ENCODE data around the gene NT5DC1.
A peak's percentile ranks its signal among the peaks of the same experiment; 100 is the strongest.
"Not testable (repeated sequence)": the region's sequence is repeated elsewhere in the genome, so short reads cannot be mapped to it uniquely, and the experiment has no call there.

The NT5DC1 gene

DNA sequence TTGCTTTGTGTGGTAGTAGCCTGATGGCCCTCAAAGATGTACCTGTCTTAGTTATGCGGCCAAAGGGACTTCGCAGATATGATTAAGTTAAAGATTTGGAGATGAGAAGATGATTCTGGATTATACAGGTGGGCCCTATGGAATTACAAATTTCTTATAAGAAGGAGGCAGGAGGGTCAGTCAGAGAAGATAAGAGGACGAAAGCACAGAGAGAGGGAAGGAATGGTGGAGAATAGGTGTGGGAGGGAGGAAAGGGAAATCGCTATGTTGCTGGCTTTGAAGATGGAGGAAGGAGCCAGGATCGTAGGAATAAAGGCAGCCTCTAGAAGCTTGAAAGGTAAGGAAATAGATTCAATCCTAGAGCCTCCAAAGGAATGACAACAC, 180.3 kb downstream of the NT5DC1 start:
- H3K4me3 ChIP-seq (replicated peaks; ENCODE audit: insufficient read depth, low read length), result no peak overlapping the region
- H3K27ac ChIP-seq (replicated peaks), result peak overlapping the region; percentile 90
- TF ChIP-seq CTCF (IDR thresholded peaks at IDR 0.05; ENCODE audit: insufficient read depth, low read length) (no peak), SPI1 (IDR thresholded peaks at IDR 0.05; ENCODE audit: borderline replicate concordance, low read depth) (no peak), POLR2AphosphoS5 (IDR thresholded peaks at IDR 0.05; ENCODE audit: low read depth) (no peak), GABPA (IDR thresholded peaks at IDR 0.05; ENCODE audit: low read depth) (no peak)
- TF ChIP-seq, protein P1, sequence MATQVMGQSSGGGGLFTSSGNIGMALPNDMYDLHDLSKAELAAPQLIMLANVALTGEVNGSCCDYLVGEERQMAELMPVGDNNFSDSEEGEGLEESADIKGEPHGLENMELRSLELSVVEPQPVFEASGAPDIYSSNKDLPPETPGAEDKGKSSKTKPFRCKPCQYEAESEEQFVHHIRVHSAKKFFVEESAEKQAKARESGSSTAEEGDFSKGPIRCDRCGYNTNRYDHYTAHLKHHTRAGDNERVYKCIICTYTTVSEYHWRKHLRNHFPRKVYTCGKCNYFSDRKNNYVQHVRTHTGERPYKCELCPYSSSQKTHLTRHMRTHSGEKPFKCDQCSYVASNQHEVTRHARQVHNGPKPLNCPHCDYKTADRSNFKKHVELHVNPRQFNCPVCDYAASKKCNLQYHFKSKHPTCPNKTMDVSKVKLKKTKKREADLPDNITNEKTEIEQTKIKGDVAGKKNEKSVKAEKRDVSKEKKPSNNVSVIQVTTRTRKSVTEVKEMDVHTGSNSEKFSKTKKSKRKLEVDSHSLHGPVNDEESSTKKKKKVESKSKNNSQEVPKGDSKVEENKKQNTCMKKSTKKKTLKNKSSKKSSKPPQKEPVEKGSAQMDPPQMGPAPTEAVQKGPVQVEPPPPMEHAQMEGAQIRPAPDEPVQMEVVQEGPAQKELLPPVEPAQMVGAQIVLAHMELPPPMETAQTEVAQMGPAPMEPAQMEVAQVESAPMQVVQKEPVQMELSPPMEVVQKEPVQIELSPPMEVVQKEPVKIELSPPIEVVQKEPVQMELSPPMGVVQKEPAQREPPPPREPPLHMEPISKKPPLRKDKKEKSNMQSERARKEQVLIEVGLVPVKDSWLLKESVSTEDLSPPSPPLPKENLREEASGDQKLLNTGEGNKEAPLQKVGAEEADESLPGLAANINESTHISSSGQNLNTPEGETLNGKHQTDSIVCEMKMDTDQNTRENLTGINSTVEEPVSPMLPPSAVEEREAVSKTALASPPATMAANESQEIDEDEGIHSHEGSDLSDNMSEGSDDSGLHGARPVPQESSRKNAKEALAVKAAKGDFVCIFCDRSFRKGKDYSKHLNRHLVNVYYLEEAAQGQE (IDR thresholded peaks at IDR 0.05; ENCODE audit: insufficient replicate concordance, low read depth), result no peak

GRCh38 chr6:116282698-116283097, 182.0 kb downstream of the NT5DC1 start:
- no peaks in the 10 kb centered on the region for H3K27me3 ChIP-seq (ENCODE audit: insufficient read depth, poor library complexity, severe bottlenecking)
- no peak overlapping the region for H3K27ac ChIP-seq (replicated peaks)
- no peak for DNase-seq (ENCODE audit: low read depth in 1 of 2, low spot score in 1 of 2)
- H3K4me3 ChIP-seq (replicated peaks; ENCODE audit: insufficient read depth, low read length), result no peak overlapping the region
- no peak for TF ChIP-seq CTCF (IDR thresholded peaks at IDR 0.05; ENCODE audit: insufficient read depth, low read length)
- no peak for TF ChIP-seq SPI1 (IDR thresholded peaks at IDR 0.05; ENCODE audit: borderline replicate concordance, low read depth)
- TF ChIP-seq POLR2AphosphoS5 (IDR thresholded peaks at IDR 0.05; ENCODE audit: low read depth), result no peak
- TF ChIP-seq, protein P1 (IDR thresholded peaks at IDR 0.05; ENCODE audit: insufficient replicate concordance, low read depth), result no peak
- TF ChIP-seq GABPA (IDR thresholded peaks at IDR 0.05; ENCODE audit: low read depth), result no peak

More for the DNA sequence above, 180.3 kb downstream of the NT5DC1 start:
- no peak for DNase-seq (ENCODE audit: low read depth in 1 of 2, low spot score in 1 of 2)
- no peaks in the 10 kb centered on the region for H3K27me3 ChIP-seq (ENCODE audit: insufficient read depth, poor library complexity, severe bottlenecking)

- Histone ChIP-seq H3K27me3 (ENCODE audit: insufficient read depth, poor library complexity, severe bottlenecking) (no peaks in the 10 kb centered on the region), H3K4me3 (replicated peaks; ENCODE audit: insufficient read depth, low read length) (no peak overlapping the region), H3K27ac (replicated peaks) (no peak overlapping the region)
- no peak for DNase-seq (ENCODE audit: low read depth in 1 of 2, low spot score in 1 of 2)
- TF ChIP-seq SPI1 (IDR thresholded peaks at IDR 0.05; ENCODE audit: borderline replicate concordance, low read depth) (no peak), GABPA (IDR thresholded peaks at IDR 0.05; ENCODE audit: low read depth) (no peak), POLR2AphosphoS5 (IDR thresholded peaks at IDR 0.05; ENCODE audit: low read depth) (no peak), CTCF (IDR thresholded peaks at IDR 0.05; ENCODE audit: insufficient read depth, low read length) (no peak)
- TF ChIP-seq, protein P1 (IDR thresholded peaks at IDR 0.05; ENCODE audit: insufficient replicate concordance, low read depth), result no peak
Observed at GRCh38 chr6:116283191-116283590, 182.5 kb downstream of the NT5DC1 start.

DNA sequence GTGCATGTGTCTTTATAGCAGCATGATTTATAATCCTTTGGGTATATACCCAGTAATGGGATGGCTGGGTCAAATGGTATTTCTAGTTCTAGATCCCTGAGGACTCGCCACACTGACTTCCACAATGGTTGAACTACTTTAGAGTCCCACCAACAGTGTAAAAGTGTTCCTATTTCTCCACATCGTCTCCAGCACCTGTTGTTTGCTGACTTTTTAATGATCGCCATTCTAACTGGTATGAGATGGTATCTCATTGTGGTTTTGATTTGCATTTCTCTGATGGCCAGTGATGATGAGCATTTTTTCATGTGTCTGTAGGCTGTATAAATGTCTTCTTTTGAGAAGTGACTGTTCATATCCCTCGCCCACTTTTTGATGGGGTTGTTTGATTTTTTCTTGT, 184.3 kb downstream of the NT5DC1 start:
- not testable (repeated sequence) for DNase-seq (ENCODE audit: low read depth in 1 of 2, low spot score in 1 of 2); H3K27ac ChIP-seq (replicated peaks); H3K4me3 ChIP-seq (replicated peaks; ENCODE audit: insufficient read depth, low read length); H3K27me3 ChIP-seq (ENCODE audit: insufficient read depth, poor library complexity, severe bottlenecking)

Measured in HL-60 (cell line).